ENCODE results near the gene LELP1. TPM values are rescaled to one million over a fixed set of nuclear protein-coding genes. Genes with fewer than 3 reads are reported as not detected.

Gene LELP1
- total RNA-seq, 1 experiment from 2014 or later, result not detected

DNA sequence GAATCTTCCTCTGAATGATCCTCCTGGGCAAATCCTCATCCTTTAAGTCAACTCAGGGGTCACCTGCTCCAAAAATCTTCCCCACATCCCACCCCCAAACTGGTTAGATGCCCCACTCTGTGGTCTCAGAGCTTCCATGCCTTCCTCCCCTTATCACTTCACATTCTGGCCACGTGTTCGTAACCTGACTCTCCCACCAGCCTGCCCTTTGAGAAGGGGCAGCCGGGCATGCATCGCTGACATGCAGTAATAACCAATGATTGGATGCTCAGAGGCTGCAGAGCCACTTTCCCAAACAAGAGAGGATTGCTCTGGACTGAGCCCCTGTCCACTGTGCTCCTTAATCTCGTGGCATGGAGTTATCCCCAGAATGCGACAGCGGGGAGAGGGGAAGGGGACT, 7.0 kb downstream of the LELP1 start:
- H3K4me1 Mint-ChIP-seq (ENCODE audit: low read depth, unreplicated experiment), result no peaks in the 10 kb centered on the region
- peaks cover 12% of the 10 kb centered on the region for H3K27me3 Mint-ChIP-seq (ENCODE audit: insufficient read depth, unreplicated experiment)
- Histone ChIP-seq H3K36me3 (ENCODE audit: control insufficient read depth, insufficient read depth, low read length) (no peaks in the 10 kb centered on the region; the same call in 1 of the 2 replicates), H3K27me3 (replicated peaks; ENCODE audit: control insufficient read depth, insufficient read depth, low read length) (no peaks in the 10 kb centered on the region), H3K4me3 (ENCODE audit: low read depth, low read length) (no peak overlapping the region), H3K4me1 (no peaks in the 10 kb centered on the region), H3K9me3 (no peaks in the 10 kb centered on the region)
- no peak overlapping the region for H3K27ac Mint-ChIP-seq (ENCODE audit: unreplicated experiment)
- H3K9me3 Mint-ChIP-seq (ENCODE audit: unreplicated experiment), result no peaks in the 10 kb centered on the region
- intact Hi-C loops (cut with micrococcal nuclease; ENCODE audit: unreplicated experiment), result no loop called here
- DNase-seq, result no peak
- ChIA-PET POLR2A (no interaction called here), CTCF (no interaction called here)
- TF ChIP-seq, protein P1, sequence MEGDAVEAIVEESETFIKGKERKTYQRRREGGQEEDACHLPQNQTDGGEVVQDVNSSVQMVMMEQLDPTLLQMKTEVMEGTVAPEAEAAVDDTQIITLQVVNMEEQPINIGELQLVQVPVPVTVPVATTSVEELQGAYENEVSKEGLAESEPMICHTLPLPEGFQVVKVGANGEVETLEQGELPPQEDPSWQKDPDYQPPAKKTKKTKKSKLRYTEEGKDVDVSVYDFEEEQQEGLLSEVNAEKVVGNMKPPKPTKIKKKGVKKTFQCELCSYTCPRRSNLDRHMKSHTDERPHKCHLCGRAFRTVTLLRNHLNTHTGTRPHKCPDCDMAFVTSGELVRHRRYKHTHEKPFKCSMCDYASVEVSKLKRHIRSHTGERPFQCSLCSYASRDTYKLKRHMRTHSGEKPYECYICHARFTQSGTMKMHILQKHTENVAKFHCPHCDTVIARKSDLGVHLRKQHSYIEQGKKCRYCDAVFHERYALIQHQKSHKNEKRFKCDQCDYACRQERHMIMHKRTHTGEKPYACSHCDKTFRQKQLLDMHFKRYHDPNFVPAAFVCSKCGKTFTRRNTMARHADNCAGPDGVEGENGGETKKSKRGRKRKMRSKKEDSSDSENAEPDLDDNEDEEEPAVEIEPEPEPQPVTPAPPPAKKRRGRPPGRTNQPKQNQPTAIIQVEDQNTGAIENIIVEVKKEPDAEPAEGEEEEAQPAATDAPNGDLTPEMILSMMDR (IDR thresholded peaks at IDR 0.05; ENCODE audit: insufficient read depth in 1 of 2, low read depth in 1 of 2, low read length in 1 of 2, severe bottlenecking in 1 of 2, unreplicated experiment in 1 of 2), result no peak
- no TSS peak for BruUV-seq (replicated peaks)
- no peaks in the 10 kb centered on the region for H3K36me3 Mint-ChIP-seq (ENCODE audit: insufficient read depth, unreplicated experiment)
- H3K4me3 Mint-ChIP-seq (ENCODE audit: unreplicated experiment), result no peak overlapping the region

DNA sequence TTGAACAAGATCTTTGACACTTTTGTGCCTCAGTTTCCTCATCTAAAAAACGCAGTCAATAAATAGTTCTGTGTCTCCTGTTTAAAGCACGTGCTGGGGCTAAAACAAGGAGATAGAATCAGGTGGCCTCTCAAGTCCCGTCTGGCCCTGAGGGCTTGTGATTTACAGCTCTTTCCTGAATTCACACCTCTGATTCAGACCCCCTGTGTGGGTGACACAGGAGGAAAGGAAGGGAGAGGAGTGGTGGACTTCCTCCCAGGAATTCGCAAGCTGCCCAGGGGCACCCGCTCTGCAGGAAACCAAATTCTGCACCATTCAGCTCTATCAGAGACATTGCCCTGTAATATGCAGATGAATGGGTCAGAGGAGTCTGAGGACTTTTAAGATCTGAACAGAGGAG, 9.0 kb downstream of the LELP1 start:
- H3K36me3 Mint-ChIP-seq (ENCODE audit: insufficient read depth, unreplicated experiment), result no peaks in the 10 kb centered on the region
- H3K4me3 Mint-ChIP-seq (ENCODE audit: unreplicated experiment), result no peak overlapping the region
- BruUV-seq (replicated peaks), result no TSS peak
- Histone ChIP-seq H3K4me3 (ENCODE audit: low read depth, low read length) (no peak overlapping the region), H3K27me3 (replicated peaks; ENCODE audit: control insufficient read depth, insufficient read depth, low read length) (no peaks in the 10 kb centered on the region; the same call in 1 of the 2 replicates), H3K36me3 (ENCODE audit: control insufficient read depth, insufficient read depth, low read length) (no peaks in the 10 kb centered on the region; the same call in 1 of the 2 replicates), H3K9me3 (no peaks in the 10 kb centered on the region), H3K4me1 (no peaks in the 10 kb centered on the region)
- peaks cover 14% of the 10 kb centered on the region for H3K27me3 Mint-ChIP-seq (ENCODE audit: insufficient read depth, unreplicated experiment)
- CTCF ChIA-PET, result no interaction called here
- POLR2A ChIA-PET, result no interaction called here
- intact Hi-C loops (cut with micrococcal nuclease; ENCODE audit: unreplicated experiment), result no loop called here
- no peaks in the 10 kb centered on the region for H3K9me3 Mint-ChIP-seq (ENCODE audit: unreplicated experiment)
- no peaks in the 10 kb centered on the region for H3K4me1 Mint-ChIP-seq (ENCODE audit: low read depth, unreplicated experiment)
- H3K27ac Mint-ChIP-seq (ENCODE audit: unreplicated experiment), result no peak overlapping the region
- no peak for DNase-seq
- TF ChIP-seq, protein P1 (IDR thresholded peaks at IDR 0.05; ENCODE audit: insufficient read depth in 1 of 2, low read depth in 1 of 2, low read length in 1 of 2, severe bottlenecking in 1 of 2, unreplicated experiment in 1 of 2), result no peak

DNA sequence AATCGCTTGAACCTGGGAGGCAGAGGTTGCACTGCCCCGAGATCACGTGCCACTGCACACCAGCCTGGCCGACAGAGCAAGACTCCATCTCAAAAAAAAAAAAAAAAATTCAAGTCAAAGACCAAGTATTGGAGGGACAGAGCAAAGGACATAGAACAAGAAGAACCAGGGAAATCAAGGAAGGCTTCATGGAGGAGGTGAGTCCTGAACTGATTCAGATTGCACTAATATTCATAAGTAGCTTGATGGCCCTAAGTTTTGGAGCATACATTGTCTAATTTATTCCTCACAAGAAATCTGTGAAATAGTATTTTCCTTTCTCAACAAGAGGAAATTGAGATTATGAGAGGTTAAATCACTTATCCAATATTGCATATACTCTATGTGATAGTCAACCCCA, 10.3 kb downstream of the LELP1 start:
- POLR2A ChIA-PET, result no interaction called here
- Histone ChIP-seq H3K4me3 (ENCODE audit: low read depth, low read length) (no peak overlapping the region), H3K36me3 (ENCODE audit: control insufficient read depth, insufficient read depth, low read length) (no peaks in the 10 kb centered on the region; the same call in 1 of the 2 replicates), H3K27me3 (replicated peaks; ENCODE audit: control insufficient read depth, insufficient read depth, low read length) (no peaks in the 10 kb centered on the region; the same call in 1 of the 2 replicates), H3K4me1 (no peaks in the 10 kb centered on the region), H3K9me3 (no peaks in the 10 kb centered on the region)
- Mint-ChIP-seq H3K4me3 (ENCODE audit: unreplicated experiment) (no peak overlapping the region), H3K36me3 (ENCODE audit: insufficient read depth, unreplicated experiment) (no peaks in the 10 kb centered on the region), H3K27me3 (ENCODE audit: insufficient read depth, unreplicated experiment) (peaks cover 14% of the 10 kb centered on the region), H3K27ac (ENCODE audit: unreplicated experiment) (no peak overlapping the region), H3K9me3 (ENCODE audit: unreplicated experiment) (no peaks in the 10 kb centered on the region), H3K4me1 (ENCODE audit: low read depth, unreplicated experiment) (no peaks in the 10 kb centered on the region)
- BruUV-seq (replicated peaks), result no TSS peak
- CTCF ChIA-PET, result no interaction called here
- no peak for DNase-seq
- TF ChIP-seq, protein P1 (IDR thresholded peaks at IDR 0.05; ENCODE audit: insufficient read depth in 1 of 2, low read depth in 1 of 2, low read length in 1 of 2, severe bottlenecking in 1 of 2, unreplicated experiment in 1 of 2), result no peak
- intact Hi-C loops (cut with micrococcal nuclease; ENCODE audit: unreplicated experiment), result no loop called here

Data from Caco-2 (cell line).